HTR-8/SVneo (cell line): ENCODE results near the gene POU2F1.

Source experiments
- DNase-seq: peaks from one replicate; pipeline ENCODE4 v3.0.0; 2011; ENCODE audit warnings: low spot score, mixed read lengths; ENCODE audit not compliant: insufficient read length
- FAIRE-seq: peaks from 2 replicates; lab custom pipeline; 2011; peaks lifted over from hg19 to GRCh38; lab: Jason Lieb, UNC

Gene POU2F1

DNA sequence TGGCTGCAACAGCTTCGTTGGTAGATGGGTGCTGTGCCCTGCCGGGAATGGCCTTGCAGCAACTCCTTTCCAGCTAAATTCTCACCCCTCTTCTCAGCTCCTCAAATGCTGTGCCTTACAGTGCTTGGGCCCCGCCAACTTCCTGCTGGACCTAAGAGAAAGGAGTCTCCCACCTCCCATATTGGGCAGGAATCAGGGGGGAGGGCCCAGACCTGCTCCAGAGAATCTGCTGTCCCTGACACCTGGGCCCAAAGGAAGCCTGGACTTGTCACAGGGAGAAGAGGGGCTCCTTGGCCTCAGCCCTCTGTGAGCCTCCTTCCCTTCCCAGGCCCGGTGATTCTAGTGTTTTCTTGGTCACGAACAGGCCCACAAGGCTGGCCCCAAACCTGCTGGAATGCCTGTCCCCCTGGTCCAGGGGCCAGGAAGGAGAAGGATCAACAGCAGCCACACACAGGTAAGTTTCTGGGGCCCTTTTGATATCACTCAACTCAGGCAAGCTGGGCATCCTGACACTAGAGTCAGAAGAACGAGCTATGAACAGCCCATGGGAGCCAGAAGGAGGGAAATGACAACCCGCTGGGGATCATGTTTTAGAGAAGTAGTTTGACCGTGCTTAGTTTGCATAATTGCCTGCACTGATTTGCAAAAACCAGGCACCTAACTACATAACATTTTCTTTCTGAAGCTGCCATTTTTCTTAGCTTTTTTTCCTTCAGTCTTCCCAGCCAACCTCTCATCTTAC lies 211.4 kb downstream of the POU2F1 start:
- DNase-seq = no peak
- no peak for FAIRE-seq

DNA sequence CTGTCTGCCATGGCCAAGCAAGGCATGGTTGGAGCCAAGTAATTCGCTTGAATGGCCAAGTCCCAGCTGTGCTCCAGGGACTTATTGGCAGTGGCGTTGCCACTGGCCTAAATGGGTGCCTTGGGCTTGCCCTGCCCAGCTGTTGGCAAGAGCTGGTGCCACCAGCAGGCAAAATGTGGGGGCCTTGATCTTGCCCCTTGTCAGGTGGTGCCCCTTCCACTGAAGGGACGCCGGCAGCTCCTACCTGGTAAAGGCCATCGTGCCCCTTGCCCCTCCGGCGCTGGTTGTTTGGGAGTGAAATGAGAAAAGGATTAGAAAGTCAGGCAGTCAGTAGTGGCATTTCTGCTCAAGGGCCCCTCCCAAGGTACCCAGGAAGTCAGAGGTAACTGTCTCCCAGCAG lies 212.1 kb downstream of the POU2F1 start:
- no peak for FAIRE-seq
- no peak for DNase-seq

DNA sequence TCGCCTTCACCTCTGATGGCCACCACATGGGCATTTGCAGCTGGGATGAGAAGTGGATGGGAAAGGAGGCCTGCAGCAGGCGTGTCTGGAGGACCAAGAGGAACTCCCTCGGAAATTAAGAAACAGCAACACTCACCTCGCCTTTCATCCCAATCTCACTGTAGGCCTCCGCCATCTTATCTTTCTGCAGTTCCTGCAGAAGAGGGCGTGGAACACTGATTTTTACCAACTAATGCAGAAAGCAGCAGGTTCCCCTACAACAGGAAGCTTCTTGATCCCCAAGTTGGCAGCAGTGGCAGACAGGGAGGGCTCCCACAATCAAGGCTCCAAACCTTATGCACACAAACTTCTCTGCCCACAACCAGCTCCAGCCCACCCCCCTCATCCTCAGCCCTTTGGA lies 213.2 kb downstream of the POU2F1 start:
- no peak for DNase-seq
- FAIRE-seq = no peak

DNA sequence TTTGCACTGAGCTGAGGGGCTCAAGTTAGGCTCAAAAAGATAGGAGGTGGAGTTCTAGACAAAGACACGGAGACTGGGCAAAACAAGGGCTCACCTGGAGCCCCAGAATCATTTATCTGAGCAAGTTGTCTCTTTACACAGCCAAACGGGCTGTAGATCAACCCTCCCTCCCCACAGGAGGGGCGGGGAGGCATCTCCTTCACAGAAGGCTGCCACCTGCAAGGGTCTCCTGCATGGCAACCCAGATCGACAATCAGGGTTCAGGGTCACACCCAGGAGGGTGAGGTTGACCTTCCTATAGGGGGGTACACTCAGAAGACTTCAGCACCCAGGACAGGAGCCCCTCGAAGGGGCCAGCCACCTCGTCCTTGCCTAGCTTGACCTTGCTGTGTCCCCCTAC lies 213.6 kb downstream of the POU2F1 start:
- DNase-seq = no peak
- FAIRE-seq = no peak

DNA sequence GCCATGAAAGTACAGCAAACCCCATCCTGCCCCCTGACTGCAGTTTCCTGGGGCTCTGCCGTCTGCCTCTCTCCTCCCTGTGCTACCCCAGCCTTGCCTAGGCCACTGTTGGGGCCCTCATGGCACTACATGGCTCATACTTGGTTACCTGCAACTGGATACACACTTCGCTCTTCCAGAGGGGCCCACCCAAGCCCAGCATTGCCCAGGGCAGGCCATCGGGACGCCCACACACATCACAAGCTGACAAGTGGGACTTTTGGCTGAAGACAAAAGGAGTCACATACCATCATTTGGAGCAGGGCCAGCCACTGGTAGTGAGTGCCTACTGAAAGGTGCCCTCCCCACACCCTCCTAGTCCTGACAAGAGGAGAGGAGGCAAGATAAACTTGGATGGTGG lies 214.8 kb downstream of the POU2F1 start:
- no peak for DNase-seq
- FAIRE-seq = no peak

DNA sequence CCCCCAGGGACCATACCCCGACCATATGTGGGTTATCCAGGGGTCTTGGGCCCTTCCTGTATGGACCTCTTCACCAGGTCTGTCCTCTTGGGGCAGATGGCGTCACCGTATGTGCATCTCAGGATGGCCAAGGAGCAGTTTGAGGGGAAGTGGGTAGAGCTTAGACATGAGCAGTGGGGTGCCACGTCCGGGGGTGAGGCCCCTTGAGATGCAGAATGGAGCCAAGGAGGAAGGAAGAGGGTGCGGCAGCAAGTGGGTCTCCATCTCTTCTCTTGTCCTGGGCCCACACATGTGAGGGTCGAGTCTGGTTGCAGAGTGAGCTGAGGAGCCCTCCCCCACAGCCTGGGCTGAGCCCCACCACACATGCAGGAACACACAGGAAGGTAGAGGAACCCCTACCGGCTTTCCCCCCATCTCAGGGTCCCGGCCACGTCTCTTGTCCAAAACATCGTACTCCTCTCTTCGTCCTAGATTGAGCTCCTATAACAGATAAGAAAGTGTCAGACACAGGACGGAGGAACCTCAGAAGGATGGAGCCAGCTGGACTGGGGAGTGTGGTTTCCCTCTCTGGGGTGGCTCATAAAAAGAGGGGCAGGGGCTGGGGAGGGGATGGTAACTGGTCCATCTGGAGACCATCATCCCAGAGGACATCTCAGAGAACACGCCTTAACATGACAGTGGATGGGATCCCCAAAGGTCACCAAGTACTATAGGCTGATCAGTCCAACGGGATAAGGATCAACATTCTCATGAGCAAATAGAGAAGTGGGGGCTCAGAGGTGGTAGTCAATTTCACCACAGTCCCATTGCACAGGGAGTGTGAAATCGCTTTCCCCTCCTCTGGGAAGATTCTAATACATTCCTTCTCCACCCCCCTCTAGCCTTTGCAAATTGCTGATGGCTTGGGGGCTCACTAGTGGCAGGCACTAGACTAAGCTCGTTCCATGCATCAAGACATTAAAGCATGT lies 217.8 kb downstream of the POU2F1 start:
- FAIRE-seq (no peak), DNase-seq (no peak)

DNA sequence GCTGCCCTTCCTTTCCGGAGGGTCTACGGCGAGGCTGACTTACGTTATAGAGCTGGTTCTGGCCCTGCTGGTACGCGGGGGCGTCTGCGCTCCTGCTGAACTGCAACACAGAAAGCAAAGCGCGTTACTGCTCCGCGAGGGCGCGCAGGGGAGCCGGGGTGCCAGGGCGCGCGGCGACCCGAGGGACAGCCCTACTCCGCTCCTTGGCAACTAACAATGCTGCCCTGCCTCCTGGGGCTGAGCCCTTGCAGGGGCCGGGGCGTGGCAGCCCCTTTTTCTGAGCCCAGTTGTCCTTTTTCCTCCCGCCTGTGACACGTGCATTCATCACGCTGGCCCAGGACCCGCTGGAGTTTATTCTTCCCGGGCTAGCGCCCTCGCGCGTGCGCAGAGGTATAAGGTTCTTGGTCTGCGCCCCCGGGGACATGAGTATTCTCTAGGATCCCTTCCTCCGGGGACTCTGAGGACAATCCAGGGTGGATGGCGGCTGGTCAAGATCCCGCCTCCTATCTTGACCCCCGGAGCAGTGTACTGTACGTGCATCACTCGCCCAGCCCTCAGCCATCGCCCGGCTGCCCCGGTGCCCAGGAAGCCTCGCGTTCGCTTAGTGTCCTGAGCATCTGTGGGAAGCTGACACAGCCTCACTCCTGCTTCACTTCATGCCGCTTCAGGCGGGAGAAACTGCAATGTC lies 218.8 kb downstream of the POU2F1 start:
- DNase-seq = peak; percentile 31

DNA sequence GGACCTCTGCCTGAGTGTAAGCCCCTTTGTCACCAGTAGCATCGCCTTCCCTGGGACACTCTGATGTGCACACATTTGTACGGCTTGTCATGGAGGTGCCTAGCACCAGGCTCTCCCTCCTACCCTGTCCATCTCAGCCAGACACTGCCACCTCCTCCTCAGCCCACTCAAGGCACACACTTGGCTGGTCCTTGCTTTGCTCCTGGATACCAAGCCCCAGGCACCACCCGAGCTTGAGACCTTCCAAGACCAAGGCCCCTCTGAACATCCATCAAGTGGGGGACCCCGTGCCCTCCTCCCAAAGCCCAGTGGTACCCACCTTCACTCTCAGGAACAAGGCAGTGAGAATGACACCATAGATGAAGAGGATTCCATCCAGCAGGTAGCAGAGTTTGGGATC lies 219.7 kb downstream of the POU2F1 start:
- no peak for FAIRE-seq
- DNase-seq = no peak

More for the DNA sequence above, 218.8 kb downstream of the POU2F1 start:
- no peak for FAIRE-seq

DNA sequence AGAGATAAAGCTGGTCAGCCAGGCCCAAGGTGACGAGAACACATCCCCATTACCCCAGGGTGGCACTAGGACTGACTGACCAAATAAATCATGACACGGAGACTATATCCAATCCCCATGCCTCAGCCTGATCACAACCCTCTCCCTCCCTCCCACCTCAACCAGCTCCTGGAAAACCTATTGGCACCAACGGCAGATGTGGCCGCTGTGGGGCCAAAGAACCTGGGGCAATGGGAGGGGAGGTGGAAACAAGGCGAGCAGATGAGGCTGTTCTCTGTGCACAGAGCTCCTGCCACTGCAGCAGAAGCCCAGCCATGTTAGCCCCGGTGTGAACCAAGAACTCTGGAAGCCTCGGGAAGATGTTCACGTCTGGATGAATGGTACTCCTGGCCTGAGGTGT lies 220.1 kb downstream of the POU2F1 start:
- FAIRE-seq (no peak), DNase-seq (no peak)

DNA sequence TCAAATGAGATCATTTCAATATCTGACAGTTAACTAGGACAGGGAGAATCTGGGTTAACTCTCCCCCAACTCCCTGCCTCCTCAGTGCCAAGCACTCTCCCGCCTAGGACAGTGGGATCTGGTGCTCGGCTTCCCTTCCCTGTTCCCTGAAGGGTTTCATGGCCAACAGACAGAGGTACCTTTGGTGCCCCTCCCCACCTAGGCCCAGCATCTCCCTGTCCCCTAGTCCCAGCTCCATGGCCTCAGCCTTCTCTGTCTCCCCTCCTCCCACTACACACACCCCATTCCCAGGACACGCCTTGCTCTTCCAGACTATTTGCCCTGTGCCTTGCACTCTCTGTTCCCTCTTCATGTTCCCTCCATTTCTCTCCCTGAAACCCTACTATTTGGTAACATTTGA lies 220.5 kb downstream of the POU2F1 start:
- DNase-seq (no peak), FAIRE-seq (no peak)

DNA sequence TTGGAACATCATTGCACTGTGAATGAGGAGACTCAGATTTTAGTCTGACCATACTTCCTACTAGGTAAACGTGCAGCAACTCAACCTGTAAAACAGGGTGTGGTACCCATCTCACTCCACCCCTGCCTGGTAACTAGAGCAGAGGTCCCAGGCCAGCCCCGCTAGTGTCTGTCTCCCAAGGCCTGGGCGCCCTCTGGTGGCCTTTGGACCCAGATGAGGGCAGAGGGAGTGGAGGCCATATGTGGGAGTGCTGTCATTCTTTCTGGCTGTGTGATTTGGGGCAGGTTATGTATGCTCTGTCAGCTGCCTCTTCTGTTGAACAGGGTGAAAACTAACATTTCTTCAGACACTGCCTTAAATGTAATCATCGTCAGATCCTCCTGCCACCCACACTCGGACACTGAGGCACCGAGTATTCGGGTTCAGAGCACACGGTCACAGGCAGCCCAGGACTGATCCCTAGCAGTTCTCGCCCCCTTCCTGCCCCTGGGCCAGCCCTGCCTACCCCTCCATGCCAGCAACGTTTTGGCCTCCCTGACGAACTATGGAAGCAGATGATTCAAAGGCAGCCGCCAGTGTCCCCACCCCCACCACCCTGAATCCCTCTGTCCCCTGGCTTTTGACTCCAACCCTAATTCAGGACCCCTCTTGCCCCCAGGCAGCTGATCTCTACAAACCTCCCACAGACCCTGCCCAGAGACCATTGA lies 221.6 kb downstream of the POU2F1 start:
- DNase-seq (peak; percentile 89), FAIRE-seq (peak; percentile 20)

DNA sequence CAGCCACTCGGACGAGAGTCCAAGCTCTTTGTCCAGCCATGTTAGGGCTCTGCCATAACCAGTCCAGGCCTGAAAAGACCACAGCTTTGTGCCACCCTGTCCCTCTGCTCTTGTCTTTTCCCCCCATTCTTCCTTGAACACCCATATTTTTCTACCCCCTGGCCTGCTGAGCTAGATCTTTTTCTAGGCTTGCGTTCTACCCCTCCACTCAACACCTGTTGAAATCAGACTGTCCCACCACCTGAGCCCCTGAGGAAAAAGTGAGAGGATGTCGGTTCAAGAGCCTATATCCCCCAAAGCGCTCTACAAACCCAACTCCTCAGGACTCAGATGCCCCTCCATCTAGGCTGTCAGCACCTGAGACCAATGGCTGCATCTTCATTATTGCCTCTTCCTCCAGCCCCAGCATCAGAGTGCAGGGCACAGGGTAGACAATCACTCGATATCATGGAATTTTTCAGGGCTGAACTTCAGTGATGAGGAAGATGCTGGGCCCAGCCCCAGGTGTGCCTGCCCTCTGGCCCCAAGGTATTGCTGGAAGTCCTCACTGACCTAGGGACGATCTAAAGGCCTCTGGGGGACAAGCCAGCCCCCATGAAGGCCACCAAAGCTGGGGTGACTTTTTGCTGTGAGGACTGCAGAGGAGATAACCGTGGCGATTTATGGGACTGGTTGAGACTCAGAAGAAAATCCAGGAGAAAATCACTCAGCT lies 222.3 kb downstream of the POU2F1 start:
- DNase-seq = no peak
- no peak for FAIRE-seq

DNA sequence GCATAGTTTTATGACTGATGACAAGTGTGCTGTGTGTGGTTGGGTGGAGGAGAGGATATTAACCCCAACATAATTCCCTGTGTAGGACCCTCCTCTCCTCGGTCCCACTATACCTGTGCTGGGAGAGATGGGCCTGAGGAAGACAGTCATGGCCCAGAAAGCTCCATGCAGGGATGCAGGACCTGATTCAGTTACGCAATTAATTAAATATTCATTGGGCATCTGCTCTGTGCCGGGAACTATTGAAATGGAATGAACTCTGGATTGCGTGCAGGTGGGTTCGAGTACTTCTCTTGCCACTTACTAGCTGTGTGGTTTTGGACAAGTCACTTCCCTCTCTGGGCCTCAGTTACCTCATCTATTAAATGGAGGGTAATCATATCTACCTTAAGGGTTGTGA lies 223.1 kb downstream of the POU2F1 start:
- DNase-seq = no peak
- no peak for FAIRE-seq

DNA sequence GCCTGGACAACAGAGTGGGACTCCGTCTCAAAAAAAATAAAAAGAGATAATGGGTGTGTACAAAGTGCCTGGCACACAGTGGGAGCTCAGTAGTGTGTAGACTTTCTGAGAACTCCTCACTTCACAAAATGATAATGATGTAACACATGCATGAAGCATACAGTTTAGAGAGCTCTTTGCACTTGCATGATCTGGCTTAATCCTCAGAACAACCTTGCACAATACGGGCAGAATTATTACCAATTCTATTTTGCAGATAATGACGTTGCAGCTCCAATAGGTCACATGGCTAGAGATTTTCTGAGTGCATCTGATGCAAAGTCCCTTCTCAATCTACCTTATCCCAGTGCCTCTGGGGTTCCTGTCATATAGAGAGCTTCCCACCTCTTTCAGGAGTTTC lies 226.3 kb downstream of the POU2F1 start:
- DNase-seq (no peak), FAIRE-seq (no peak)

DNA sequence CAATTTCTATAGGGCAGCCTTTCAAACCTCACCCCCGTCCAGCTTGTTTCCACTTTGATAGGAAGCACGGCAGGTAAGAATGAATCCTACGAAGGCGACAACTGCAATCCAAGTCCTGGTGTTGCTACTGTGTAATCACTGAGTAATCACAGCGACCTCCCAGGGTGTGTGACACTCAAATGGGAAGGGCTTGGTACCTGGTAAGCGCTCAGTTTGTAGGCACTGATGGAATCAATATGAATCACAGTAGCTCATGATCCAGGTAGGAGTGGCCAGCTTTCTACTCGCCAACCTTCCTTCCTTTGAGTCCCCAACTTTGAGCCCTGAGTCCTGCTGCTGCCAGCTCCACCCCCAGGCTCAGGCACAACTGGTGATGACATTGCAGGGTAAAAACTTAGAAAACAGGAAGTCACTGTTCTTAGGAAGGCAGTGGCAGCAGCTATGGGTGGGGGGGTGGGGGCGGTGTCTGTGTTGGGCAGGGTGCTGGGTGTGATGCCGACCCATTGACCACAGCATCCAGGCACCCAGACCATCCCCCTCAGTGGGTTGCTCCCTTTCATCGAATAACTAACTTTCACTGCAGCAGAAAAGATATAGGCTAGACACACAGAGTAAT lies 226.9 kb downstream of the POU2F1 start:
- no peak for FAIRE-seq
- no peak for DNase-seq

DNA sequence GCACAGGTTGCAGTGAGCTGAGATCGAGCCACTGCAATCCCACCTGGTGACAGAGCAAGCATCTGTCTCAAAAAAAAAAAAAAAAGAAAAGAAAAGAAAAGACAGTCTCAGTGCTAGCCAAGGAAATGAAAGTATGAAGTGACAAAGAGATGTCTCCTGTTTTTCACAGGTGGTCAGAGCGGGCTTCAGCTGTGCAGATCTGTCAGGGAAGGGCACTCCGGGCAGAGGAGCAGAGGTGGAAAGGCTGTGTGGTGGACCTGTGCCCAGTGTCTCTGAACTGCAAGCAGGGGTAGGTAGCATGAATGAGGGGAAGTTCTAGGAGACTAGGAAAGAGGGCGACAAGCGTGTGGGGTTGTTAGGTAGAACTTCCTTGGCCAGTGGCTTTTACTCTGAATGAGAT lies 230.2 kb downstream of the POU2F1 start:
- DNase-seq (no peak), FAIRE-seq (no peak)

DNA sequence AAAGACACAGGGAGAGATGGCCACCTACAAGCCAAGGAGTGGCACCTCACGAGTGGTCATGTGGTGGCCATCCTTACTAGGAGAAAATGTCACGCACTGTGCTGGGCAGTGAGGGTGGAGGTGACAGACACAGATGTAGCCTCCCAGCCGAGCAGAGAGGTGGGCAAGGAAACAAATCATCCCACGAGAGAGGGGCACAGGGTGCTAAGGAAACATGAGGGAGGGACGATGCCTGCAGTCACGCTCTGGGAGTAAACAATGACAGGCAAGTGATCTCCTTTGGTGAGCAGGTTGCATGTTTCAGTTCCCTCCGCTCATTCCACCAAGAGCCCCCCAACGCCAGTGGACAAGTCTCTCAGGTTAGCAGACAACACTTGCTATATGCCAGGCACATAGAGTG lies 231.8 kb downstream of the POU2F1 start:
- DNase-seq = no peak
- FAIRE-seq = no peak

DNA sequence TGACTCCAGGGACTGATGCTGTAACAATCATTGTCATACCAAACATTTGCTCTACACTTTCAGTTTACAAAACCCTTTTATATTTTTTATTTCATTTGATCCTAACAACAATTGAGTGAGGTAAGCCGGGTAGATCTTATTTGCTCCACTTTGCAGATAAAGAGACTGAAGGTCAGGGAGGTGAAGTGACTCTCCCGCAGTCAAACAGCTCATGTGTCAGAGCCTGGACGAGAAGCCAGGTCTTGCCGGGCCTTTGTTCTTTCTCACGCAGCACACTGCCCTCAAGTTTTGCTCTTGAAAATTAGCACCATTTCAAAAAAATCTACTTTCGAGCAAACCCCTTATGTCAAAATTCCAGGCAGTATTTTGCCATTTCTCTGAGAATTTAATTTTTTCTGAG lies 232.4 kb downstream of the POU2F1 start:
- no peak for DNase-seq
- FAIRE-seq = no peak

DNA sequence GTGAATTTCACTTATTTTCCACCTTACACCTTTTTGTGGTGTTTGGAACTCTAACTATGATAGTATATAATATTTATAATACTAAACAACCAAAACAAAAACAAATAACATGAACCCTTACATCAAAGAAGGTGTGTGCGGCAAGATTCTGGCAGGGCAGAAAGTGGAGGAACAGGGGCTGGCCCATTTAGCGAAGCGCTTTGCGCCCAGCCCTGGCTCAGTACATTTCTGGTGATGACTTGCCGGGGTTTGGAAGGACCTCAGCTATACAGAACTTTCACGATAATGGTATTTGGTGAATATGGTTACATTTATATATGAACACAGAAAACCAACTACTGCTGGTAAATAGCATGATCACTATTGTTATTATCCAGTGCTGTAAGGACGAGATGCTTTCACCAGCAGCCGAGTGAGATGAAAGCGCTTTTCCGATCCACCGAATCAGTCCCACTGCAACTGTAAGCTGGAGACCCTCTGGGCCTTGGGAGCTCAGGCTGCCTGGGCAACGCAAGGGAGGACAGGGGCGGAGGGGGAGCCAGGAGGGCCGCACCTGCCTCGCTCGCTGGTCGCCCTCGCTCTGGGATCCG lies 233.7 kb downstream of the POU2F1 start:
- DNase-seq = no peak
- FAIRE-seq = no peak
